Panc1 (cell line): ENCODE results near the gene DCBLD1. TPM values are rescaled to one million over a fixed set of nuclear protein-coding genes. Genes with fewer than 3 reads are reported as not detected.

ENCODE experiments used
- ATAC-seq: fragments of 200-7000 bp; cut with Tn5 transposase; 2 replicates; pipeline ENCODE4 v1.9.1; 2020; ENCODE audit warnings: mild to moderate bottlenecking, moderate library complexity
- BruUV-seq: library from RNA; stranded (reverse); fragments of 400-500 nt; replicated peaks from 2 replicates; lab custom pipeline; 2021; lab: Mats Ljungman, UMichigan
- CTCF ChIA-PET: fragments of 300-600 bp; sonication (Branson Sonifier 250); formaldehyde crosslinking; loops from one replicate; lab custom pipeline; 2022; ENCODE audit warnings: antibody characterized with exemption; lab: Charles Lee
- POLR2A ChIA-PET: fragments of 300-600 bp; sonication (Branson Sonifier 250); formaldehyde crosslinking; loops from one replicate; lab custom pipeline; 2022; ENCODE audit warnings: antibody characterized with exemption; lab: Charles Lee
- DNase-seq: peaks from one replicate; pipeline ENCODE4 v3.0.0-alpha.2; 2010; ENCODE audit warnings: low read depth, low spot score
- H3K27ac ChIP-seq: 2 replicates; pipeline ENCODE4 v1.5.1; 2011; ENCODE audit warnings: mild to moderate bottlenecking, low read length, inconsistent platforms
- H3K27me3 ChIP-seq: fragments of 200-500 bp; sonication (Bioruptor generic); 2 replicates; pipeline ENCODE4 v1.6.0; 2014; ENCODE audit warnings: low read length, inconsistent platforms; ENCODE audit not compliant: control insufficient read depth, insufficient read depth
- H3K36me3 ChIP-seq: fragments of 200-500 bp; sonication (Bioruptor generic); 2 replicates; pipeline ENCODE4 v1.5.1; 2014; ENCODE audit warnings: inconsistent platforms, mild to moderate bottlenecking, low read length, moderate library complexity; ENCODE audit not compliant: control insufficient read depth, insufficient read depth
- H3K4me1 ChIP-seq: 2 replicates; pipeline ENCODE4 v1.5.1; 2011; ENCODE audit warnings: inconsistent platforms, mild to moderate bottlenecking, low read length, moderate library complexity; ENCODE audit not compliant: control insufficient read depth, insufficient read depth
- H3K4me3 ChIP-seq, 2 experiments: 2 replicates each; pipeline ENCODE4 v1.5.1; 2011 to 2012; ENCODE audit warnings: low read depth in 2 of 2, low read length in 2 of 2, mild to moderate bottlenecking in 2 of 2, inconsistent platforms in 1 of 2, moderate library complexity in 1 of 2
- H3K9me3 ChIP-seq: fragments of 200-500 bp; sonication (Bioruptor generic); 2 replicates; pipeline ENCODE4 v1.5.1; 2014; ENCODE audit warnings: low read depth, mild to moderate bottlenecking, inconsistent platforms, low read length, moderate library complexity; ENCODE audit not compliant: control insufficient read depth, insufficient read depth
- POLR2AphosphoS5 ChIP-seq: IDR thresholded peaks from 2 replicates; pipeline ENCODE4 v1.6.1; 2012; ENCODE audit warnings: mild to moderate bottlenecking, low read depth, low read length, moderate library complexity
- SIN3A ChIP-seq: IDR thresholded peaks from 2 replicates; pipeline ENCODE4 v1.6.1; 2012; ENCODE audit warnings: low read depth, mild to moderate bottlenecking, low read length, moderate library complexity, borderline replicate concordance; ENCODE audit not compliant: insufficient read depth
- TCF7L2 ChIP-seq: IDR thresholded peaks from 2 replicates; pipeline ENCODE4 v1.6.1; 2011; ENCODE audit warnings: mild to moderate bottlenecking, low read depth, low read length, inconsistent platforms
- in situ Hi-C: cut with HindIII; loops from 2 replicates; pipeline ENCODE4 v1.10.0; 2016; ENCODE audit warnings: low sequenced_read_pairs, low pct_unique_long_range_greater_than_20kb
- intact Hi-C: fragments of 100-400 bp; cut with micrococcal nuclease; formaldehyde crosslinking; loops from one replicate; pipeline ENCODE4 v1.10.0; 2022; ENCODE audit not compliant: unreplicated experiment
- total RNA-seq: library from RNA; stranded (reverse); gene quantifications from one replicate; pipeline ENCODE4 v1.2.1, GENCODE V29; 2021; ENCODE audit not compliant: unreplicated experiment
- TF ChIP-seq, protein P1 (sequence below), 2 experiments: IDR thresholded peaks; 2 replicates each; pipeline ENCODE4 v1.6.1; 2011 to 2012; ENCODE audit warnings: low read depth in 2 of 2, control low read depth in 1 of 2, low read length in 1 of 2, mild to moderate bottlenecking in 1 of 2, moderate library complexity in 1 of 2; ENCODE audit not compliant: insufficient read depth in 1 of 2

Gene DCBLD1
- total RNA-seq, 1 experiment from 2014 or later, result 29.0 TPM

DNA sequence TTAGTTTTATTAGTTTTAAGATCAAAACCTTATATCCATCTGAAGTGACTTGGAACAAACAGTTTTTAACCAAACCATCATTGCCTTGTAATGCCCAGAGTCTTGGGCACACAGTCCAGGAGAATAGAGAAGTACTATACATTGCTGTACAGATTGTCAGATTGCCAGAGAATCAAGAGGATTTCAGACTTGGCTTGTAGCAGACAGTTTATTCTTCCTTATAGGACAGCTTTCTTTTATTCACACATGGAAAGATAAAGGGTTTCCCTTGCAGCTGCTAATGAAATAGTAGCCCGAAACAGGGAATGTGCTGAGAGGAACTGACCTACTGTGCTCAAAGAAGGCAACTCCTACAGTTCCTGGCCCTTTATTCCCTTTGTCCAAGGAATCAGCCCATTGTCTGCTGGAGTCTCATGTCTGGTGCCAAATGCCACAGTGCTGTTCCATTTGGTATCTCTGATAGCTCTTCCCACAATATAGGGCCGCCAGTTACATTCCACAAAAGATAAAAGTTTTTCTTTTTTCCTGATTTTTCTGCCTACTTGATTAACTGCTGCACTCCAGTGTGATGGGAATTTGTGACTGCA, 30.6 kb downstream of the DCBLD1 start:
- ChIA-PET CTCF (no interaction called here), POLR2A (no interaction called here)
- Histone ChIP-seq H3K27ac (no peak overlapping the region; the same call in 1 of the 2 replicates), H3K36me3 (no peaks in the 10 kb centered on the region), H3K27me3 (no peaks in the 10 kb centered on the region), H3K9me3 (no peaks in the 10 kb centered on the region), H3K4me1 (peaks cover 15% of the 10 kb centered on the region), H3K4me3 (no peak overlapping the region)
- in situ Hi-C loops (no loop called here), intact Hi-C loops (no loop called here)
- TF ChIP-seq SIN3A (no peak), TCF7L2 (no peak)
- TF ChIP-seq, protein P1, sequence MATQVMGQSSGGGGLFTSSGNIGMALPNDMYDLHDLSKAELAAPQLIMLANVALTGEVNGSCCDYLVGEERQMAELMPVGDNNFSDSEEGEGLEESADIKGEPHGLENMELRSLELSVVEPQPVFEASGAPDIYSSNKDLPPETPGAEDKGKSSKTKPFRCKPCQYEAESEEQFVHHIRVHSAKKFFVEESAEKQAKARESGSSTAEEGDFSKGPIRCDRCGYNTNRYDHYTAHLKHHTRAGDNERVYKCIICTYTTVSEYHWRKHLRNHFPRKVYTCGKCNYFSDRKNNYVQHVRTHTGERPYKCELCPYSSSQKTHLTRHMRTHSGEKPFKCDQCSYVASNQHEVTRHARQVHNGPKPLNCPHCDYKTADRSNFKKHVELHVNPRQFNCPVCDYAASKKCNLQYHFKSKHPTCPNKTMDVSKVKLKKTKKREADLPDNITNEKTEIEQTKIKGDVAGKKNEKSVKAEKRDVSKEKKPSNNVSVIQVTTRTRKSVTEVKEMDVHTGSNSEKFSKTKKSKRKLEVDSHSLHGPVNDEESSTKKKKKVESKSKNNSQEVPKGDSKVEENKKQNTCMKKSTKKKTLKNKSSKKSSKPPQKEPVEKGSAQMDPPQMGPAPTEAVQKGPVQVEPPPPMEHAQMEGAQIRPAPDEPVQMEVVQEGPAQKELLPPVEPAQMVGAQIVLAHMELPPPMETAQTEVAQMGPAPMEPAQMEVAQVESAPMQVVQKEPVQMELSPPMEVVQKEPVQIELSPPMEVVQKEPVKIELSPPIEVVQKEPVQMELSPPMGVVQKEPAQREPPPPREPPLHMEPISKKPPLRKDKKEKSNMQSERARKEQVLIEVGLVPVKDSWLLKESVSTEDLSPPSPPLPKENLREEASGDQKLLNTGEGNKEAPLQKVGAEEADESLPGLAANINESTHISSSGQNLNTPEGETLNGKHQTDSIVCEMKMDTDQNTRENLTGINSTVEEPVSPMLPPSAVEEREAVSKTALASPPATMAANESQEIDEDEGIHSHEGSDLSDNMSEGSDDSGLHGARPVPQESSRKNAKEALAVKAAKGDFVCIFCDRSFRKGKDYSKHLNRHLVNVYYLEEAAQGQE (IDR thresholded peaks at IDR 0.05; ENCODE audit: insufficient read depth in 1 of 2, low read depth in 2 of 2, low read length in 1 of 2), result no peak
- no peak for ATAC-seq
- no peak for DNase-seq
- no TSS peak for BruUV-seq

DNA sequence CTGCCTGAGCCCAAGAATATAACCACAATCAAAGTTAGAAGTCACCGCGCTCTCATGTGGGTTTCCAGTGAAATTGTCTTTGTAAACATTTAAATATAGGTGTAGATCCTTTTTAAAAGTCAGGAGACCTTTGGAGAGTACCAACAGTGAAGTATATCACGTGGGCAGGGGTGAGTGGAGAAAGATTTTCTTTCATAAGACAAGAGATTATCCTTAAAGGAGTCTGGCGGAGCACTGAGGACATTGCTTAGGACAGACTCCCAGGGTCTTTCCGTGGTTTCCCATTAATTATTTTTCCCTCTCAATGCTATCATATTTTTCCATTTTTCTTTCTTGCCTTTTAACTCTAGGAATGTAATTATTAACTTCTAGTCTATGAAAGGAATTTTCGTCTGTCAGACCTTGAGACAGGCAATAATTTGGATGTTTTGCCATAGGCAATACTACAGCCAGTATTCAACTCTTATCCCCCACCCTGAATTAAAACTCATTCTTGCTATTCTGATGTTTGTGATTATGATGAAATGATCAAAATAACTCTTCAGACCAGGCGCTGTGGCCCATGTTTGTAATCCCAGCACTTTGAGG, 31.4 kb downstream of the DCBLD1 start:
- no TSS peak for BruUV-seq
- Histone ChIP-seq H3K36me3 (no peaks in the 10 kb centered on the region), H3K27me3 (no peaks in the 10 kb centered on the region), H3K4me3 (no peak overlapping the region), H3K9me3 (no peaks in the 10 kb centered on the region), H3K27ac (no peak overlapping the region), H3K4me1 (peaks cover 15% of the 10 kb centered on the region)
- ChIA-PET CTCF (no interaction called here), POLR2A (no interaction called here)
- intact Hi-C loops (no loop called here), in situ Hi-C loops (no loop called here)
- DNase-seq (no peak), ATAC-seq (no peak)
- TF ChIP-seq, protein P1 (IDR thresholded peaks at IDR 0.05; ENCODE audit: insufficient read depth in 1 of 2, low read depth in 2 of 2, low read length in 1 of 2), result no peak
- no peak for TF ChIP-seq TCF7L2
- TF ChIP-seq POLR2AphosphoS5, result no peak
- TF ChIP-seq SIN3A, result no peak
